ENCODE data around the gene RTP3.
"Not testable (repeated sequence)": the region's sequence is repeated elsewhere in the genome, so short reads cannot be mapped to it uniquely, and the experiment has no call there.

Gene RTP3

GRCh38 chr3:46508850-46509591 lies 11.2 kb downstream of the RTP3 start:
- H3K9me3 ChIP-seq (ENCODE audit: control insufficient read depth, insufficient read depth, low read depth, low read length), result no peaks in the 10 kb centered on the region
- H3K27ac ChIP-seq (ENCODE audit: low read depth, low read length), result no peak overlapping the region
- H3K27me3 ChIP-seq (ENCODE audit: control insufficient read depth, insufficient read depth, low read length), result no peaks in the 10 kb centered on the region
- no peak overlapping the region for H3K9ac ChIP-seq (ENCODE audit: low read length)
- H3K36me3 ChIP-seq (ENCODE audit: control insufficient read depth, insufficient read depth, low read length), result no peaks in the 10 kb centered on the region
- H3K4me3 ChIP-seq (ENCODE audit: low read depth, low read length), result no peak overlapping the region
- H3K4me1 ChIP-seq (ENCODE audit: control insufficient read depth, insufficient read depth, low read length), result peaks cover 20% of the 10 kb centered on the region

GRCh38 chr3:46509661-46510187 lies 11.9 kb downstream of the RTP3 start:
- Histone ChIP-seq H3K4me1 (ENCODE audit: control insufficient read depth, insufficient read depth, low read length) (peaks cover 20% of the 10 kb centered on the region), H3K4me3 (ENCODE audit: low read depth, low read length) (no peak overlapping the region), H3K27me3 (ENCODE audit: control insufficient read depth, insufficient read depth, low read length) (no peaks in the 10 kb centered on the region), H3K9me3 (ENCODE audit: control insufficient read depth, insufficient read depth, low read depth, low read length) (no peaks in the 10 kb centered on the region), H3K9ac (ENCODE audit: low read length) (no peak overlapping the region), H3K36me3 (ENCODE audit: control insufficient read depth, insufficient read depth, low read length) (no peaks in the 10 kb centered on the region), H3K27ac (ENCODE audit: low read depth, low read length) (no peak overlapping the region)

GRCh38 chr3:46512191-46512749 lies 14.5 kb downstream of the RTP3 start:
- H3K27ac ChIP-seq (ENCODE audit: low read depth, low read length), result no peak overlapping the region
- no peak overlapping the region for H3K4me3 ChIP-seq (ENCODE audit: low read depth, low read length)
- H3K27me3 ChIP-seq (ENCODE audit: control insufficient read depth, insufficient read depth, low read length), result no peaks in the 10 kb centered on the region
- peaks cover 7% of the 10 kb centered on the region; the same call in 1 of the 2 replicates for H3K4me1 ChIP-seq (ENCODE audit: control insufficient read depth, insufficient read depth, low read length)
- H3K36me3 ChIP-seq (ENCODE audit: control insufficient read depth, insufficient read depth, low read length), result no peaks in the 10 kb centered on the region
- no peak overlapping the region for H3K9ac ChIP-seq (ENCODE audit: low read length)
- H3K9me3 ChIP-seq (ENCODE audit: control insufficient read depth, insufficient read depth, low read depth, low read length), result no peaks in the 10 kb centered on the region

- Histone ChIP-seq H3K36me3 (ENCODE audit: control insufficient read depth, insufficient read depth, low read length) (peaks cover 3% of the 10 kb centered on the region; the same call in 1 of the 2 replicates), H3K9me3 (ENCODE audit: control insufficient read depth, insufficient read depth, low read depth, low read length) (no peaks in the 10 kb centered on the region), H3K27me3 (ENCODE audit: control insufficient read depth, insufficient read depth, low read length) (no peaks in the 10 kb centered on the region), H3K27ac (ENCODE audit: low read depth, low read length) (no peak overlapping the region), H3K4me1 (ENCODE audit: control insufficient read depth, insufficient read depth, low read length) (peaks cover 5% of the 10 kb centered on the region; the same call in 1 of the 2 replicates), H3K9ac (ENCODE audit: low read length) (no peak overlapping the region), H3K4me3 (ENCODE audit: low read depth, low read length) (no peak overlapping the region)
Observed at GRCh38 chr3:46516521-46516920, 18.7 kb downstream of the RTP3 start.

- Histone ChIP-seq H3K27me3 (ENCODE audit: control insufficient read depth, insufficient read depth, low read length) (no peaks in the 10 kb centered on the region), H3K9ac (ENCODE audit: low read length) (no peak overlapping the region), H3K4me3 (ENCODE audit: low read depth, low read length) (no peak overlapping the region), H3K9me3 (ENCODE audit: control insufficient read depth, insufficient read depth, low read depth, low read length) (no peaks in the 10 kb centered on the region), H3K27ac (ENCODE audit: low read depth, low read length) (no peak overlapping the region), H3K4me1 (ENCODE audit: control insufficient read depth, insufficient read depth, low read length) (peaks cover 5% of the 10 kb centered on the region; the same call in 1 of the 2 replicates), H3K36me3 (ENCODE audit: control insufficient read depth, insufficient read depth, low read length) (peaks cover 3% of the 10 kb centered on the region; the same call in 1 of the 2 replicates)
Observed at GRCh38 chr3:46517016-46517783, 19.4 kb downstream of the RTP3 start.

- Histone ChIP-seq H3K9ac (ENCODE audit: low read length) (no peak overlapping the region), H3K36me3 (ENCODE audit: control insufficient read depth, insufficient read depth, low read length) (peaks cover 3% of the 10 kb centered on the region; the same call in 1 of the 2 replicates), H3K27me3 (ENCODE audit: control insufficient read depth, insufficient read depth, low read length) (no peaks in the 10 kb centered on the region), H3K9me3 (ENCODE audit: control insufficient read depth, insufficient read depth, low read depth, low read length) (no peaks in the 10 kb centered on the region), H3K27ac (ENCODE audit: low read depth, low read length) (no peak overlapping the region), H3K4me1 (ENCODE audit: control insufficient read depth, insufficient read depth, low read length) (peaks cover 5% of the 10 kb centered on the region; the same call in 1 of the 2 replicates), H3K4me3 (ENCODE audit: low read depth, low read length) (no peak overlapping the region)
Observed at GRCh38 chr3:46517784-46518181, 20.0 kb downstream of the RTP3 start.

GRCh38 chr3:46519952-46520351 lies 22.2 kb downstream of the RTP3 start:
- Histone ChIP-seq H3K4me3 (ENCODE audit: low read depth, low read length) (no peak overlapping the region), H3K9ac (ENCODE audit: low read length) (no peak overlapping the region), H3K9me3 (ENCODE audit: control insufficient read depth, insufficient read depth, low read depth, low read length) (no peaks in the 10 kb centered on the region), H3K27me3 (ENCODE audit: control insufficient read depth, insufficient read depth, low read length) (no peaks in the 10 kb centered on the region), H3K36me3 (ENCODE audit: control insufficient read depth, insufficient read depth, low read length) (peaks cover 3% of the 10 kb centered on the region; the same call in 1 of the 2 replicates), H3K27ac (ENCODE audit: low read depth, low read length) (no peak overlapping the region), H3K4me1 (ENCODE audit: control insufficient read depth, insufficient read depth, low read length) (peaks cover 5% of the 10 kb centered on the region; the same call in 1 of the 2 replicates)

- no peaks in the 10 kb centered on the region for H3K9me3 ChIP-seq (ENCODE audit: control insufficient read depth, insufficient read depth, low read depth, low read length)
- no peak overlapping the region for H3K27ac ChIP-seq (ENCODE audit: low read depth, low read length)
- peaks cover 3% of the 10 kb centered on the region; the same call in 1 of the 2 replicates for H3K36me3 ChIP-seq (ENCODE audit: control insufficient read depth, insufficient read depth, low read length)
- no peak overlapping the region for H3K4me3 ChIP-seq (ENCODE audit: low read depth, low read length)
- H3K9ac ChIP-seq (ENCODE audit: low read length), result no peak overlapping the region
- peaks cover 5% of the 10 kb centered on the region; the same call in 1 of the 2 replicates for H3K4me1 ChIP-seq (ENCODE audit: control insufficient read depth, insufficient read depth, low read length)
- H3K27me3 ChIP-seq (ENCODE audit: control insufficient read depth, insufficient read depth, low read length), result no peaks in the 10 kb centered on the region
Observed at GRCh38 chr3:46520531-46520930, 22.8 kb downstream of the RTP3 start.

- Histone ChIP-seq H3K27ac (ENCODE audit: low read depth, low read length) (no peak overlapping the region), H3K4me1 (ENCODE audit: control insufficient read depth, insufficient read depth, low read length) (peaks cover 5% of the 10 kb centered on the region; the same call in 1 of the 2 replicates), H3K36me3 (ENCODE audit: control insufficient read depth, insufficient read depth, low read length) (peaks cover 3% of the 10 kb centered on the region; the same call in 1 of the 2 replicates), H3K9ac (ENCODE audit: low read length) (no peak overlapping the region), H3K4me3 (ENCODE audit: low read depth, low read length) (no peak overlapping the region), H3K27me3 (ENCODE audit: control insufficient read depth, insufficient read depth, low read length) (no peaks in the 10 kb centered on the region), H3K9me3 (ENCODE audit: control insufficient read depth, insufficient read depth, low read depth, low read length) (no peaks in the 10 kb centered on the region)
Observed at GRCh38 chr3:46521096-46521495, 23.3 kb downstream of the RTP3 start.

- not testable (repeated sequence) for H3K9me3 ChIP-seq (ENCODE audit: control insufficient read depth, insufficient read depth, low read depth, low read length); H3K27me3 ChIP-seq (ENCODE audit: control insufficient read depth, insufficient read depth, low read length); H3K4me1 ChIP-seq (ENCODE audit: control insufficient read depth, insufficient read depth, low read length); H3K36me3 ChIP-seq (ENCODE audit: control insufficient read depth, insufficient read depth, low read length); H3K27ac ChIP-seq (ENCODE audit: low read depth, low read length); H3K4me3 ChIP-seq (ENCODE audit: low read depth, low read length); H3K9ac ChIP-seq (ENCODE audit: low read length)
Observed at GRCh38 chr3:46522201-46522600, 24.4 kb downstream of the RTP3 start.

All from HUES6 (cell line).